ENCODE data around the gene ERAP2. TPM values are rescaled to one million over a fixed set of nuclear protein-coding genes. Genes with fewer than 3 reads are reported as not detected.

ERAP2 gene
- total and polyA plus RNA-seq, 2 of the 13 experiments (the other 11 are each of a cell fraction or from before 2014, with no cell fraction given): 12.8 to 16.6 TPM

DNA sequence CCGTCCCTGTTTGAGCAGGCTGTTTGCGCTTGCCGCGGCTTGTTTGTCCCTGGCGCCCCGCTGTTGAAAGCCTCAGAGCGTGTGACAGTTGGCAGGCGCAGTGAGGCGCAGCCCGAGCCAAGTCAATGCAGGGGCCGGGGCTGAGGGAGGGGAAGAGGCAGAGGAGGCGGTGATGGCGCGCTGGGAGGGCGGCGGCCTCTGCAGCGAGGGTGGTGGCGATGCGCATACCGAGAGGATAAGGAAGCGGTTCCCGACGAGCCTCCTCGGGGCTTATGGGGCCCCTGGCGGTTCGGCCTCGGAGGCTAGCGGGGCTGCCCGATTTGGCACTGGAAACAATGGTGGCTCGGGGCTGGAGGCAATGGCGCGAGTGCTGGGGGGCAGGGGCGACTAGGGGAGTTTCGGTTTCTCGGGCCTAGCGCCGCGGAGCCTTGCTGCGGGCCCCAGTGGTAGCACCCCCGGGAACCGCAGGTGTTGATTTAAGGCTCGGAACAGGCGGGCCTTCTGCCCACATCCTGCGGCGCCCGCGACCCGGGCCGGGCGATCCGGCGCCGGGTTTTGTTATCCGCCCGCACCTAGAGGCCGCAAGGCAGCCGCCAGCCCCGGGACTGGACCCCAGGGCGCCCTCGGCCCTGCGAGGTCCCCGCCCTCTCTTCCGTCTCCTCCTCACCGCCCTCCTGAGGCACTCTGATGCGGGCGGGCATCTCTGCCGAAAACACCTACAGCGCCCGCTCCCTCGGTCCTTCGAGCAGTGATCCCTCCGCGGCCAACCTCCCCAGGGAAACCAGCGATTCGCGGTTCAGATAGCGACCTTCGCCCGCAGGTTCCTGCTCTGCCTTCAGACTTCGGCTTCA is 58.6 kb downstream of the ERAP2 start (continued):
- peak; percentile 14; the same call in 1 of the 2 replicates for TF ChIP-seq ZC3H13 (CRISPR knock-in tag; IDR thresholded peaks at IDR 0.05)
- TF ChIP-seq ZFP41 (CRISPR knock-in tag; IDR thresholded peaks at IDR 0.05; ENCODE audit: borderline replicate concordance): peak; percentile 79; the same call in 1 of the 2 replicates
- TF ChIP-seq ZNF773 (CRISPR knock-in tag; IDR thresholded peaks at IDR 0.05; ENCODE audit: borderline replicate concordance): no peak
- no peak for TF ChIP-seq PHF5A (CRISPR knock-in tag; IDR thresholded peaks at IDR 0.05; ENCODE audit: low read depth, unreplicated experiment)
- no peak for TF ChIP-seq ZNF234 (CRISPR knock-in tag; conservative IDR thresholded peaks at IDR 0.05)
- TF ChIP-seq SATB2 (CRISPR knock-in tag; IDR thresholded peaks at IDR 0.05): no peak
- TF ChIP-seq CBFB (CRISPR knock-in tag; IDR thresholded peaks at IDR 0.05): peak; percentile 93
- TF ChIP-seq, protein P1, sequence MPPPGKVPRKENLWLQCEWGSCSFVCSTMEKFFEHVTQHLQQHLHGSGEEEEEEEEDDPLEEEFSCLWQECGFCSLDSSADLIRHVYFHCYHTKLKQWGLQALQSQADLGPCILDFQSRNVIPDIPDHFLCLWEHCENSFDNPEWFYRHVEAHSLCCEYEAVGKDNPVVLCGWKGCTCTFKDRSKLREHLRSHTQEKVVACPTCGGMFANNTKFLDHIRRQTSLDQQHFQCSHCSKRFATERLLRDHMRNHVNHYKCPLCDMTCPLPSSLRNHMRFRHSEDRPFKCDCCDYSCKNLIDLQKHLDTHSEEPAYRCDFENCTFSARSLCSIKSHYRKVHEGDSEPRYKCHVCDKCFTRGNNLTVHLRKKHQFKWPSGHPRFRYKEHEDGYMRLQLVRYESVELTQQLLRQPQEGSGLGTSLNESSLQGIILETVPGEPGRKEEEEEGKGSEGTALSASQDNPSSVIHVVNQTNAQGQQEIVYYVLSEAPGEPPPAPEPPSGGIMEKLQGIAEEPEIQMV (CRISPR knock-in tag; IDR thresholded peaks at IDR 0.05; ENCODE audit: low read depth): no peak
- TF ChIP-seq DMAP1 (CRISPR knock-in tag; IDR thresholded peaks at IDR 0.05): peak; percentile 83
- peak; percentile 47 for TF ChIP-seq PHF20 (CRISPR knock-in tag; IDR thresholded peaks at IDR 0.05)
- TF ChIP-seq, protein P2, sequence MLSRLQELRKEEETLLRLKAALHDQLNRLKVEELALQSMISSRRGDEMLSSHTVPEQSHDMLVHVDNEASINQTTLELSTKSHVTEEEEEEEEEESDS (CRISPR knock-in tag; IDR thresholded peaks at IDR 0.05; ENCODE audit: borderline replicate concordance): no peak
- TF ChIP-seq, protein P3, sequence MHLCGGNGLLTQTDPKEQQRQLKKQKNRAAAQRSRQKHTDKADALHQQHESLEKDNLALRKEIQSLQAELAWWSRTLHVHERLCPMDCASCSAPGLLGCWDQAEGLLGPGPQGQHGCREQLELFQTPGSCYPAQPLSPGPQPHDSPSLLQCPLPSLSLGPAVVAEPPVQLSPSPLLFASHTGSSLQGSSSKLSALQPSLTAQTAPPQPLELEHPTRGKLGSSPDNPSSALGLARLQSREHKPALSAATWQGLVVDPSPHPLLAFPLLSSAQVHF (CRISPR knock-in tag; IDR thresholded peaks at IDR 0.05): peak; percentile 72
- TF ChIP-seq, protein P4, sequence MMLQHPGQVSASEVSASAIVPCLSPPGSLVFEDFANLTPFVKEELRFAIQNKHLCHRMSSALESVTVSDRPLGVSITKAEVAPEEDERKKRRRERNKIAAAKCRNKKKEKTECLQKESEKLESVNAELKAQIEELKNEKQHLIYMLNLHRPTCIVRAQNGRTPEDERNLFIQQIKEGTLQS (CRISPR knock-in tag; IDR thresholded peaks at IDR 0.05): 0 out of 2 replicates have a peak, but pooled peaks have one; percentile 31
- peak; percentile 22; the same call in 1 of the 2 replicates for TF ChIP-seq AHR (CRISPR knock-in tag; IDR thresholded peaks at IDR 0.05)
- no peak for TF ChIP-seq FOSL1 (CRISPR knock-in tag; IDR thresholded peaks at IDR 0.05; ENCODE audit: borderline replicate concordance)
- no peak for TF ChIP-seq MATR3 (CRISPR knock-in tag; IDR thresholded peaks at IDR 0.05)
- TF ChIP-seq, protein P5, sequence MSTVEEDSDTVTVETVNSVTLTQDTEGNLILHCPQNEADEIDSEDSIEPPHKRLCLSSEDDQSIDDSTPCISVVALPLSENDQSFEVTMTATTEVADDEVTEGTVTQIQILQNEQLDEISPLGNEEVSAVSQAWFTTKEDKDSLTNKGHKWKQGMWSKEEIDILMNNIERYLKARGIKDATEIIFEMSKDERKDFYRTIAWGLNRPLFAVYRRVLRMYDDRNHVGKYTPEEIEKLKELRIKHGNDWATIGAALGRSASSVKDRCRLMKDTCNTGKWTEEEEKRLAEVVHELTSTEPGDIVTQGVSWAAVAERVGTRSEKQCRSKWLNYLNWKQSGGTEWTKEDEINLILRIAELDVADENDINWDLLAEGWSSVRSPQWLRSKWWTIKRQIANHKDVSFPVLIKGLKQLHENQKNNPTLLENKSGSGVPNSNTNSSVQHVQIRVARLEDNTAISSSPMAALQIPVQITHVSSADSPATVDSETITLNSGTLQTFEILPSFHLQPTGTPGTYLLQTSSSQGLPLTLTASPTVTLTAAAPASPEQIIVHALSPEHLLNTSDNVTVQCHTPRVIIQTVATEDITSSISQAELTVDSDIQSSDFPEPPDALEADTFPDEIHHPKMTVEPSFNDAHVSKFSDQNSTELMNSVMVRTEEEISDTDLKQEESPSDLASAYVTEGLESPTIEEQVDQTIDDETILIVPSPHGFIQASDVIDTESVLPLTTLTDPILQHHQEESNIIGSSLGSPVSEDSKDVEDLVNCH (CRISPR knock-in tag; IDR thresholded peaks at IDR 0.05): no peak
- TF ChIP-seq ZNF839 (CRISPR knock-in tag; IDR thresholded peaks at IDR 0.05; ENCODE audit: borderline replicate concordance): no peak
- peak; percentile 70; the same call in 1 of the 2 replicates for TF ChIP-seq RCOR2 (CRISPR knock-in tag; IDR thresholded peaks at IDR 0.05)
- TF ChIP-seq ATF7 (IDR thresholded peaks at IDR 0.05): no peak
- TF ChIP-seq ATF7 (CRISPR knock-in tag; IDR thresholded peaks at IDR 0.05): peak; percentile 62; the same call in 1 of the 2 replicates
- TF ChIP-seq ZNF30 (CRISPR knock-in tag; IDR thresholded peaks at IDR 0.05): no peak
- TF ChIP-seq TCF12 (IDR thresholded peaks at IDR 0.05): no peak
- TF ChIP-seq TCF12 (CRISPR knock-in tag; IDR thresholded peaks at IDR 0.05): no peak
- TF ChIP-seq, protein P6, sequence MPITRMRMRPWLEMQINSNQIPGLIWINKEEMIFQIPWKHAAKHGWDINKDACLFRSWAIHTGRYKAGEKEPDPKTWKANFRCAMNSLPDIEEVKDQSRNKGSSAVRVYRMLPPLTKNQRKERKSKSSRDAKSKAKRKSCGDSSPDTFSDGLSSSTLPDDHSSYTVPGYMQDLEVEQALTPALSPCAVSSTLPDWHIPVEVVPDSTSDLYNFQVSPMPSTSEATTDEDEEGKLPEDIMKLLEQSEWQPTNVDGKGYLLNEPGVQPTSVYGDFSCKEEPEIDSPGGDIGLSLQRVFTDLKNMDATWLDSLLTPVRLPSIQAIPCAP (CRISPR knock-in tag; IDR thresholded peaks at IDR 0.05; ENCODE audit: low read depth): peak; percentile 84; the same call in 1 of the 2 replicates

Data from HepG2 (cell line).